PFSK-1 (cell line): Measurements from ENCODE around the gene FAM163B.

Experiments used
- POLR2AphosphoS5 ChIP-seq: IDR thresholded peaks from 2 replicates; pipeline ENCODE4 v1.6.1; 2012; ENCODE audit warnings: low read depth, mild to moderate bottlenecking, control low read depth, low read length, moderate library complexity
- TAF1 ChIP-seq: IDR thresholded peaks from 2 replicates; pipeline ENCODE4 v1.6.1; 2012; ENCODE audit warnings: low read length, control low read depth, borderline replicate concordance; ENCODE audit not compliant: insufficient read depth
- TF ChIP-seq, protein P1 (sequence below), 2 experiments: IDR thresholded peaks; 2 replicates each; pipeline versions ENCODE4 v1.6.1 to v1.8.0; 2011 to 2012; ENCODE audit warnings: low read depth in 2 of 2, low read length in 2 of 2, control low read depth in 1 of 2, inconsistent platforms in 1 of 2, mild to moderate bottlenecking in 1 of 2, moderate library complexity in 1 of 2; ENCODE audit not compliant: insufficient read depth in 1 of 2

GRCh38 chr9:133636902-133637301, 27.7 kb upstream of the FAM163B start:
- TF ChIP-seq TAF1 (no peak), POLR2AphosphoS5 (no peak)
- TF ChIP-seq, protein P1, sequence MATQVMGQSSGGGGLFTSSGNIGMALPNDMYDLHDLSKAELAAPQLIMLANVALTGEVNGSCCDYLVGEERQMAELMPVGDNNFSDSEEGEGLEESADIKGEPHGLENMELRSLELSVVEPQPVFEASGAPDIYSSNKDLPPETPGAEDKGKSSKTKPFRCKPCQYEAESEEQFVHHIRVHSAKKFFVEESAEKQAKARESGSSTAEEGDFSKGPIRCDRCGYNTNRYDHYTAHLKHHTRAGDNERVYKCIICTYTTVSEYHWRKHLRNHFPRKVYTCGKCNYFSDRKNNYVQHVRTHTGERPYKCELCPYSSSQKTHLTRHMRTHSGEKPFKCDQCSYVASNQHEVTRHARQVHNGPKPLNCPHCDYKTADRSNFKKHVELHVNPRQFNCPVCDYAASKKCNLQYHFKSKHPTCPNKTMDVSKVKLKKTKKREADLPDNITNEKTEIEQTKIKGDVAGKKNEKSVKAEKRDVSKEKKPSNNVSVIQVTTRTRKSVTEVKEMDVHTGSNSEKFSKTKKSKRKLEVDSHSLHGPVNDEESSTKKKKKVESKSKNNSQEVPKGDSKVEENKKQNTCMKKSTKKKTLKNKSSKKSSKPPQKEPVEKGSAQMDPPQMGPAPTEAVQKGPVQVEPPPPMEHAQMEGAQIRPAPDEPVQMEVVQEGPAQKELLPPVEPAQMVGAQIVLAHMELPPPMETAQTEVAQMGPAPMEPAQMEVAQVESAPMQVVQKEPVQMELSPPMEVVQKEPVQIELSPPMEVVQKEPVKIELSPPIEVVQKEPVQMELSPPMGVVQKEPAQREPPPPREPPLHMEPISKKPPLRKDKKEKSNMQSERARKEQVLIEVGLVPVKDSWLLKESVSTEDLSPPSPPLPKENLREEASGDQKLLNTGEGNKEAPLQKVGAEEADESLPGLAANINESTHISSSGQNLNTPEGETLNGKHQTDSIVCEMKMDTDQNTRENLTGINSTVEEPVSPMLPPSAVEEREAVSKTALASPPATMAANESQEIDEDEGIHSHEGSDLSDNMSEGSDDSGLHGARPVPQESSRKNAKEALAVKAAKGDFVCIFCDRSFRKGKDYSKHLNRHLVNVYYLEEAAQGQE (IDR thresholded peaks at IDR 0.05; ENCODE audit: insufficient read depth in 1 of 2, low read depth in 2 of 2, low read length in 2 of 2), result no peak
